ENCODE results near the gene MYO3B.

DNA sequence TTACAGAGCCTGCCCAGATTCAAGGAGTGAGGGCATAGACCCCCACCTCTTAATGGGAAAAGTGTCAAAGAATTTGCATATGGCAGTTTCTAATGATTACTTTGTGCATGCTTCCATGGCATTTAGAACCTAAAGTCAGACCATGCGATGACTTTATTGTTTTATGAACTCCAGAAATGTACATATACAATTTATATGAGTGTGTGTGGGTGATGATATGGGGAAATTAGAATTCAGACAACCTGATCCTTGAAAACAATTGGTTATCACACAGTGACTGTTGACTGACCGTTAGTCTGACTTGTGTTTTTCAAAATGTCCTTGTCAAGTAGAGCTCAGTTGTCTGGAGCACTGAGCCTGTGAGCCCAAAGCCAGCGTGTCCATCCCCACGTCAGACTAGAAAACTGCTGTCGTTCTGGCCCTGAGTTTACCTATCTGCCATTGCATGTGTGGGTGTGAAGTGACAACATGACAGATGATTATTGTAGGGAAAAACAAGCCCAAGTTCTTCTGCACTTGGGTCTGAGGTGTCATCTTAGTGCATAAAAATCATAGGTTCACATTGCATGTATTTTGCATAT, 128.4 kb downstream of the MYO3B start:
- TF ChIP-seq, protein P1, sequence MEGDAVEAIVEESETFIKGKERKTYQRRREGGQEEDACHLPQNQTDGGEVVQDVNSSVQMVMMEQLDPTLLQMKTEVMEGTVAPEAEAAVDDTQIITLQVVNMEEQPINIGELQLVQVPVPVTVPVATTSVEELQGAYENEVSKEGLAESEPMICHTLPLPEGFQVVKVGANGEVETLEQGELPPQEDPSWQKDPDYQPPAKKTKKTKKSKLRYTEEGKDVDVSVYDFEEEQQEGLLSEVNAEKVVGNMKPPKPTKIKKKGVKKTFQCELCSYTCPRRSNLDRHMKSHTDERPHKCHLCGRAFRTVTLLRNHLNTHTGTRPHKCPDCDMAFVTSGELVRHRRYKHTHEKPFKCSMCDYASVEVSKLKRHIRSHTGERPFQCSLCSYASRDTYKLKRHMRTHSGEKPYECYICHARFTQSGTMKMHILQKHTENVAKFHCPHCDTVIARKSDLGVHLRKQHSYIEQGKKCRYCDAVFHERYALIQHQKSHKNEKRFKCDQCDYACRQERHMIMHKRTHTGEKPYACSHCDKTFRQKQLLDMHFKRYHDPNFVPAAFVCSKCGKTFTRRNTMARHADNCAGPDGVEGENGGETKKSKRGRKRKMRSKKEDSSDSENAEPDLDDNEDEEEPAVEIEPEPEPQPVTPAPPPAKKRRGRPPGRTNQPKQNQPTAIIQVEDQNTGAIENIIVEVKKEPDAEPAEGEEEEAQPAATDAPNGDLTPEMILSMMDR (IDR thresholded peaks at IDR 0.05), result no peak
- TF ChIP-seq POLR2A (IDR thresholded peaks at IDR 0.05), result no peak
